Breast epithelium (tissue), 3 donors: Measurements from ENCODE around the gene CBX7.

Experiments
- POLR2A ChIP-seq: fragments of 450-650 bp; IDR thresholded peaks from one replicate; pipeline ENCODE4 v1.6.1; 2016; ENCODE audit warnings: antibody characterized with exemption, mild to moderate bottlenecking, moderate library complexity
- POLR2AphosphoS5 ChIP-seq, 3 donors: sonication (generic); formaldehyde crosslinking; IDR thresholded peaks; one replicate each; pipeline ENCODE4 v1.6.1; 2017; ENCODE audit warnings: antibody characterized with exemption in 3 of 3
- TF ChIP-seq, protein P1 (sequence below), 3 donors: fragments of 450-650 bp; IDR thresholded peaks; one replicate each; pipeline ENCODE4 v1.5.1; 2016 to 2017; ENCODE audit warnings: antibody characterized with exemption in 3 of 3, mild to moderate bottlenecking in 3 of 3, moderate library complexity in 3 of 3

DNA sequence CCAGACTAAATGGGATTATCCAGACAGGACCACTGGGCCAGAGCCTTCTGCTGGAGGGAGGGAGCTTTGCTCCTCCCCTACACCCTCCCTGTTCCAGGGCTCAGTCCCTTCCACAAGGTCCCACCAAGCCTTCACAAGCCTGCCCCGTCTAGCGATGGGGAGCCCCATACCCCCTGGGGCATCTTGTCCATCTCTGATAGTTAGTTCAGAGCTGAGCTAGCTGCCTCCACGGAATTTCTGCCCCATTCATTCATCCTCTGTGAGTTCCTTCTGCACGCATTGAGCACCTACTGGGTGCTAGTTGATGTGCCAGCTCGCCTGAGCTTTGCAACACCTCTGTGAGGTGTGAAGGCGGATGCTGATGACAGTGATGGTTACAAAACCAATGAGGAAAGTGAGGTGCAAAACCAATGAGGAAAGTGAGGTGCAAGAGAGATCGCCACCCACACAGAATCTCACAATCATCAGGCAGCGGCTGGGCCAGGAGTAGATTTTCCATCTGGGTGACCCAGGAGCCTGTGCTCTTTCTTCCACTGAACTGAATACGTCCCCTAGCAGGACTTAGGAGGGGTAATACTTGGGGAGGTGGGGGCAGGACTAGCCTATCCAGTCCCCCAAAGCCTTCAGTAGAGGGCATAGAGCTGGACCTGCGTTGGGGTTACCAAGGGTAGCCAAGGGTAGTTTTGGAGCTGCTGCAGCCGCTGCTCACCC lies 21.5 kb upstream of the CBX7 start:
- TF ChIP-seq POLR2A (no peak), POLR2AphosphoS5 (IDR thresholded peaks at IDR 0.05) (peak in 1 of 3 donors; percentile 5)
- TF ChIP-seq, protein P1, sequence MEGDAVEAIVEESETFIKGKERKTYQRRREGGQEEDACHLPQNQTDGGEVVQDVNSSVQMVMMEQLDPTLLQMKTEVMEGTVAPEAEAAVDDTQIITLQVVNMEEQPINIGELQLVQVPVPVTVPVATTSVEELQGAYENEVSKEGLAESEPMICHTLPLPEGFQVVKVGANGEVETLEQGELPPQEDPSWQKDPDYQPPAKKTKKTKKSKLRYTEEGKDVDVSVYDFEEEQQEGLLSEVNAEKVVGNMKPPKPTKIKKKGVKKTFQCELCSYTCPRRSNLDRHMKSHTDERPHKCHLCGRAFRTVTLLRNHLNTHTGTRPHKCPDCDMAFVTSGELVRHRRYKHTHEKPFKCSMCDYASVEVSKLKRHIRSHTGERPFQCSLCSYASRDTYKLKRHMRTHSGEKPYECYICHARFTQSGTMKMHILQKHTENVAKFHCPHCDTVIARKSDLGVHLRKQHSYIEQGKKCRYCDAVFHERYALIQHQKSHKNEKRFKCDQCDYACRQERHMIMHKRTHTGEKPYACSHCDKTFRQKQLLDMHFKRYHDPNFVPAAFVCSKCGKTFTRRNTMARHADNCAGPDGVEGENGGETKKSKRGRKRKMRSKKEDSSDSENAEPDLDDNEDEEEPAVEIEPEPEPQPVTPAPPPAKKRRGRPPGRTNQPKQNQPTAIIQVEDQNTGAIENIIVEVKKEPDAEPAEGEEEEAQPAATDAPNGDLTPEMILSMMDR (IDR thresholded peaks at IDR 0.05) = no peak
